ENCODE measurements around the gene RAVER1. TPM values are rescaled to one million over a fixed set of nuclear protein-coding genes. Genes with fewer than 3 reads are reported as not detected.

Gene RAVER1
- total and polyA plus RNA-seq, 10 of the 15 experiments (the other 5 are each of a cell fraction or from before 2014, with no cell fraction given), result 0.03 to 87.0 (median 12.1) TPM

GRCh38 chr19:10269333-10270179 is 63.8 kb downstream of the RAVER1 start (continued):
- no peak for TF ChIP-seq RFX5 (IDR thresholded peaks at IDR 0.05; ENCODE audit: low read depth, low read length)
- no peak for TF ChIP-seq KAT2A (conservative IDR thresholded peaks at IDR 0.05; ENCODE audit: control insufficient read depth, low read depth, low read length)
- TF ChIP-seq SIN3A (IDR thresholded peaks at IDR 0.05; ENCODE audit: low read depth, low read length), result no peak; the same call in 1 of the 2 replicates
- TF ChIP-seq MYB (IDR thresholded peaks at IDR 0.05; ENCODE audit: borderline replicate concordance, low read depth, low read length), result no peak
- TF ChIP-seq TBL1XR1 (IDR thresholded peaks at IDR 0.05; ENCODE audit: low read depth, low read length), result no peak; the same call in 1 of the 2 replicates
- TF ChIP-seq E4F1 (IDR thresholded peaks at IDR 0.05; ENCODE audit: borderline replicate concordance, partially characterized antibody), result no peak
- no peak for TF ChIP-seq EGR1 (IDR thresholded peaks at IDR 0.05; ENCODE audit: borderline replicate concordance in 1 of 2, low read depth in 2 of 2, low read length in 2 of 2)

- in situ Hi-C loops (cut with MboI) (loop anchor here (5.0 kb wide), 1 partner anchor 119 kb away; no protein-coding TSS in a partner anchor), intact Hi-C loops (cut with micrococcal nuclease; ENCODE audit: unreplicated experiment) (no loop called here)
- no peaks in the 10 kb centered on the region; the same call in 1 of the 2 replicates for H3K4me1 ChIP-seq (ENCODE audit: control insufficient read depth, insufficient read depth, low read length)
- SMC1A ChIA-PET (ENCODE audit: uncharacterized antibody, unreplicated experiment), result interaction anchor here (4.2 to 8.5 kb wide), 2 partner anchors 119 to 124 kb away, joined by 35 to 158 read pairs; no protein-coding TSS in a partner anchor
- ATAC-seq, result no peak
- DNase-seq (ENCODE audit: low read depth, low spot score), result no peak
- no peaks in the 10 kb centered on the region for H3K9me3 ChIP-seq (replicated peaks; ENCODE audit: control insufficient read depth, insufficient read depth, low read length)
- WGBS (ENCODE audit: insufficient coverage, insufficient replicate concordance, low lambda C conversion rate, missing lambda C conversion rate), result 60% methylated on average over 6 of the region's 6 CpGs
- POLR2A ChIA-PET, result interaction anchor here (0.6 to 4.5 kb wide), 4 partner anchors 20 to 127 kb away, joined by 4 to 69 read pairs (median 9); partner anchors contain the start of genes ICAM4 and ICAM5
- BruUV-seq (replicated peaks), result no TSS peak
- FAIRE-seq, result no peak
- CTCF ChIA-PET, result interaction anchor here (1.0 to 11.2 kb wide), 5 partner anchors 8 to 150 kb away, joined by 3 to 370 read pairs (median 89); partner anchors contain the start of gene TYK2
- H3K4me2 ChIP-seq (ENCODE audit: control insufficient read depth, insufficient read depth), result no peak overlapping the region
- RAD21 ChIA-PET (ENCODE audit: unreplicated experiment), result interaction anchor here (4.3 to 6.1 kb wide), 4 partner anchors 8 to 145 kb away, joined by 32 to 206 read pairs (median 58); no protein-coding TSS in a partner anchor
- no peaks in the 10 kb centered on the region for H3K36me3 ChIP-seq (ENCODE audit: control insufficient read depth in 2 of 2, insufficient read depth in 2 of 2, low read length in 1 of 2)
- H4K20me1 ChIP-seq (ENCODE audit: control insufficient read depth, insufficient read depth), result no peaks in the 10 kb centered on the region
- no peaks in the 10 kb centered on the region for H3K27me3 ChIP-seq (replicated peaks in 1 of 2; ENCODE audit: control insufficient read depth in 2 of 2, insufficient read depth in 2 of 2, low read length in 1 of 2)
- no peak overlapping the region for H2AFZ ChIP-seq (ENCODE audit: control insufficient read depth, low read depth, low read length)
- H3K4me3 ChIP-seq, result no peak overlapping the region
- H3K9ac ChIP-seq (ENCODE audit: control insufficient read depth, insufficient read depth, low read length), result no peak overlapping the region
- H3K79me2 ChIP-seq (ENCODE audit: control insufficient read depth, insufficient read depth, low read length), result peaks cover 32% of the 10 kb centered on the region
- H3K27ac ChIP-seq (ENCODE audit: control insufficient read depth, insufficient read depth), result no peak overlapping the region
- TF ChIP-seq PRDM15 (CRISPR knock-in tag; IDR thresholded peaks at IDR 0.05) (no peak), ETV6 (conservative IDR thresholded peaks at IDR 0.05 in 1 of 2, IDR thresholded peaks at IDR 0.05 in 1 of 2; ENCODE audit: borderline replicate concordance in 1 of 2, low read depth in 1 of 2) (no peak), KDM1A (IDR thresholded peaks at IDR 0.05; ENCODE audit: borderline replicate concordance) (no peak)
Measured at GRCh38 chr19:10268071-10268470, 65.3 kb downstream of the RAVER1 start.

Measured in GM12878 (cell line).